Epithelial cell of esophagus (primary cell): Measurements from ENCODE around the gene RBM33.

Experiments
- DNase-seq: peaks from one replicate; pipeline ENCODE4 v3.0.0; 2010; ENCODE audit warnings: low read depth
- H3K4me3 ChIP-seq: 2 replicates; pipeline ENCODE4 v1.5.1; 2011; ENCODE audit warnings: mild to moderate bottlenecking, low read length, control low read depth
- TF ChIP-seq, protein P1 (sequence below): IDR thresholded peaks from 2 replicates; pipeline ENCODE4 v1.5.1; 2011; ENCODE audit warnings: low read depth, mild to moderate bottlenecking, low read length, control low read depth, inconsistent platforms; ENCODE audit not compliant: insufficient read depth; ENCODE audit errors: missing control alignments

RBM33 gene

DNA sequence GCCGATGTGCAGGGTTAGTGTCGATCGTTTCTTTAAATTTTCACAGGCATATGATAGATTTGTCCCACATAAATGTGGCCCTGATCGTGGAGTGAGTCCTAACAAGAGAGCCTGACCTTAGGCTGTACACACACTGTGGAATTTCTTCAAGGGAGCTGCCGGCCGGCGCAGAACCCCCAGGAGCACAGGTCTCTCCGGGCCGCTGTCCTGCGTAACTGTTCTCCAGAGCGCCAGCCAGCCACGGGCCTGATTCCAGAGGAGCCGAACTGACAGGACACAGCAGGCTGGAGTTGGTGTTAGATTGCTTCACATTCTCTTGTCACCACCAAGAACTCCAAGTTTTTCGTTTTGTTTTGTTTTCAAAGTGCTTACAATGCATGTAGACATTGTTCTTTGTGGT lies 130.5 kb downstream of the RBM33 start:
- TF ChIP-seq, protein P1, sequence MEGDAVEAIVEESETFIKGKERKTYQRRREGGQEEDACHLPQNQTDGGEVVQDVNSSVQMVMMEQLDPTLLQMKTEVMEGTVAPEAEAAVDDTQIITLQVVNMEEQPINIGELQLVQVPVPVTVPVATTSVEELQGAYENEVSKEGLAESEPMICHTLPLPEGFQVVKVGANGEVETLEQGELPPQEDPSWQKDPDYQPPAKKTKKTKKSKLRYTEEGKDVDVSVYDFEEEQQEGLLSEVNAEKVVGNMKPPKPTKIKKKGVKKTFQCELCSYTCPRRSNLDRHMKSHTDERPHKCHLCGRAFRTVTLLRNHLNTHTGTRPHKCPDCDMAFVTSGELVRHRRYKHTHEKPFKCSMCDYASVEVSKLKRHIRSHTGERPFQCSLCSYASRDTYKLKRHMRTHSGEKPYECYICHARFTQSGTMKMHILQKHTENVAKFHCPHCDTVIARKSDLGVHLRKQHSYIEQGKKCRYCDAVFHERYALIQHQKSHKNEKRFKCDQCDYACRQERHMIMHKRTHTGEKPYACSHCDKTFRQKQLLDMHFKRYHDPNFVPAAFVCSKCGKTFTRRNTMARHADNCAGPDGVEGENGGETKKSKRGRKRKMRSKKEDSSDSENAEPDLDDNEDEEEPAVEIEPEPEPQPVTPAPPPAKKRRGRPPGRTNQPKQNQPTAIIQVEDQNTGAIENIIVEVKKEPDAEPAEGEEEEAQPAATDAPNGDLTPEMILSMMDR, result no peak
- DNase-seq, result no peak
- no peak overlapping the region for H3K4me3 ChIP-seq

DNA sequence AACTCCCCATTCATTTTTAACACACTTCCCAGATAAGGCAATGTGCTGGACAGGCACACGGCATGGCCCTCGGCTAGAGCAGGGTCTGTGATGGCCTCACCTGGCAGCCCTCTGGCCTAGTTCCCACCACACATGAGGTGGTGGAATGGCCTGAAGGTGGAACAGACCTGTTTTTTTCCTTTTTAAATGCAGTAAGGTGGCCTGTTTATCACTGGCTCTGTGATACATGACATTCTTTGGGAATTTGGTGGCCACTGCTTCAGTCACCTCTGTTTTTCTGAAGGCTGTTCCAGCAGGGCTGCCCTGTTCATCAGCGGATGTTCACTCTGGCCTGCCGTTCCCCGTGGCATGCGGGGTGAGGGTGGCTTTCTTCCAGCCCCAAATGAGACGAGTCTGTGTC lies 131.2 kb downstream of the RBM33 start:
- TF ChIP-seq, protein P1, result no peak
- DNase-seq, result no peak
- H3K4me3 ChIP-seq, result no peak overlapping the region

DNA sequence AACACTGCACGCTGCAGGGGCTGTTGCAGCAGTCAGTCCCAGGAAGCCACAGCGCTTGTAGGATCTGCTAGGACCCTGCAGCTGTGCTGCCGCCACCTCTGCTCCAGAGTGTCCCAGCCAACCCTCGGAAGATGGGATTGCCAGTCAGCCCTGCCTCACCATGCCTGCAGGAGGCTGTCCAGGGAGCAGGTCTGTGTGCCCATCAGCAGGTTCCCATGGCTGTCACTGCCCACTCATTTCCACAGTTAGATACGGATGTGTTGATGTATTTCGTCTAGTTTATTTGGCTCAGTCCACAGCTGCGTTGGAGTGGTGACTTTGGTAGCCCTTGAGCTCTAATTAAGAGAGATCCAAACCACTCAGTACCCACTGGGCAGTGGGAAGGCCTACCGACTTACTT lies 132.1 kb downstream of the RBM33 start:
- no peak overlapping the region for H3K4me3 ChIP-seq
- TF ChIP-seq, protein P1, result no peak
- no peak for DNase-seq

DNA sequence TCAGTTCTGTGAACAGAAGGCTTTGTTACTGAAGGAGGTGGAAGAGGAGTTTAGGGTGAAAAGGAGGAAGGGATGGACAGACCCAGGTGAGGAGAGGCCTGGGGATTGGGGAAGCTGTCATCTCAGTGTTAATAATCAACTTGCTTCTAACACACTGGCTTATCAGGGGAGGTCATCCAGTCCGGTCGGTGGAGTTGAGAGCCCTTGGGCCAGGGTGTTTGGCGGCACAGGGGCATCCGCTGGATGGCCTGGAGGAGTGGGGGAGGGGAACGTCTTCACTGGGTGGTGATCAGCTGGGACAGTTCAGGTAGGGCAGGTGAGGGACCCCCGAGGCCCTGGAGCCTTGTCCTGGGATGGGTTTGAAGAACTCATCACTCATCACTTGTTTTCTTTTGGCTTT lies 133.9 kb downstream of the RBM33 start:
- TF ChIP-seq, protein P1, result no peak
- no peak for DNase-seq
- H3K4me3 ChIP-seq, result no peak overlapping the region

DNA sequence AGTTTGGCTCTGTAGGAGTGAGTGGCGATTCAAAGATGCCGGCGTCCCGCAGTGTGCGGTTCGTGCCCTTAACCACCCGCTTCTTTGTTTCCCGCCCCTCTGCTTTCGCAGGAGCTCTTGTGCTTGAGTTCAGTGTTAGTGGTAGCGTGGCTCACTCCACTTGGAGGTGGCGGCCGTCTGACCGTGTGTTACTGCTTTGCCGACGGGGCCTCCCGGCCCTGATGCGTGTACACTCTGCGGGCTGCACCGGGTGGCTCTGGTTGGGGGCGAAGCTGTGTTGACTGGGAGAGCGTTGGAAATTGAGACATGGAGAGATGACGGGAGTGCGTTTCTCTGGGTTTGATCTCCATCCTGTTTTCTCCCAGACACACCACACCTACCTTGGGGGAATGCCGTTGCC lies 136.4 kb downstream of the RBM33 start:
- TF ChIP-seq, protein P1, result no peak
- DNase-seq, result no peak
- H3K4me3 ChIP-seq, result no peak overlapping the region

DNA sequence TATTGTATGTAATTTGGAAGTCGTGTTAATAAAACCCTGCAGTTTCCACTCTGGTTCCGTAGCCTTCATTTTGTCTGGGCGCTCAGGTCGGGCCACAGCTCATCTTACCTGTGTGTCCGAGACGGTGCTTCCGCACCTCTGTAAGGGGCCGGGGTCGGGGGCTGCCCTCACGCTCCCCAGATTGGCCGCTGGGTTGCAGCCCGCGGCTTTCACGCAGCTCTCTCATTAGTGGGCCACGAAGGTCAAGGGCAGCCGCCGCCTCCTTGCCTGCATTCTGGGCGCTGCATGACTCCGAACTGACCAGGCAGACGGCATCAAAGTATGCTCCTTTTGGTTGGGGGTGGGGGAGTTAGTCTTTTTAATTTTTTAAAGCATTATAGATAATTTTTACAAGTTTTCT lies 137.0 kb downstream of the RBM33 start:
- TF ChIP-seq, protein P1, result no peak
- no peak for DNase-seq
- no peak overlapping the region for H3K4me3 ChIP-seq

DNA sequence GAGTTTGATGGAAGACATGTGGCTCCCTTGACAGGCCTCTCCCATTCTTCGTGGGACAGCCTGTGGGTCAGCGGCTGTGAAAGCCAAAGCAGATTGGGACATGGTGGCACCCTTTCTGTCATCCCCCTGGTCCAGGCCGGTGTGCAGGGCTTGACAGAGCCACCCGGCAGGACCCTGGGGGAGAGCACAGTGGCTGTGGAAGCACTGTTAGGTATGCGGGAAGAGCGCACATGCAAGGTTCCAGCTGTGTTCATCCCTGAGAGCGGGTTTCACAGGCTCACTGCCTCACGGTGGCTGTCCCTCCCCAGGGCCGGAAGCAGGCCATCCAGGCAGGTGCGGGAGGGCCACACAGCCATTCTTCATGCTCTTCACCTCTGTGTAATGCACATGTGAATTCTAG lies 138.0 kb downstream of the RBM33 start:
- no peak for DNase-seq
- TF ChIP-seq, protein P1, result no peak
- no peak overlapping the region for H3K4me3 ChIP-seq
